GM12878 (cell line): ENCODE results near the gene PCED1B. TPM values are rescaled to one million over a fixed set of nuclear protein-coding genes. Genes with fewer than 3 reads are reported as not detected.

Experiments used
- ATAC-seq: fragments of 200-7000 bp; cut with Tn5 transposase; 3 replicates; pipeline ENCODE4 v1.9.1; 2020; ENCODE audit warnings: mild to moderate bottlenecking, moderate library complexity
- BruUV-seq: library from RNA; stranded (reverse); fragments of 400-500 nt; replicated peaks from 2 replicates; lab custom pipeline; 2021; lab: Mats Ljungman, UMichigan
- CTCF ChIA-PET: fragments of 300-600 bp; sonication (Branson Sonifier 250); formaldehyde crosslinking; extraction: SDS; loops from one replicate; lab custom pipeline; 2021; ENCODE audit warnings: inconsistent platforms; lab: Yijun Ruan, JAX
- POLR2A ChIA-PET: fragments of 350-600 bp; formaldehyde crosslinking; extraction: SDS; loops from one replicate; lab custom pipeline; 2021; ENCODE audit warnings: inconsistent platforms; lab: Charles Lee
- RAD21 ChIA-PET: fragments of 300-600 bp; sonication (Branson Sonifier 250); formaldehyde crosslinking; loops from one replicate; lab custom pipeline; 2023; ENCODE audit warnings: antibody characterized with exemption; ENCODE audit not compliant: unreplicated experiment; lab: Charles Lee
- SMC1A ChIA-PET: fragments of 300-600 bp; sonication (Branson Sonifier 250); formaldehyde crosslinking; loops from one replicate; lab custom pipeline; 2023; ENCODE audit not compliant: unreplicated experiment, uncharacterized antibody; lab: Charles Lee
- DNase-seq: peaks from one replicate; pipeline ENCODE4 v3.0.0-alpha.2; 2011; ENCODE audit warnings: low read depth, low spot score
- FAIRE-seq: peaks from 3 replicates; lab custom pipeline; 2011; peaks lifted over from hg19 to GRCh38; lab: Jason Lieb, UNC
- H2AFZ ChIP-seq: 2 replicates; pipeline ENCODE4 v1.6.0; 2011; ENCODE audit warnings: low read depth, low read length, control low read depth; ENCODE audit not compliant: control insufficient read depth
- H3K27ac ChIP-seq: 2 replicates; pipeline ENCODE4 v1.5.1; 2011; ENCODE audit warnings: control low read depth; ENCODE audit not compliant: control insufficient read depth, insufficient read depth
- H3K27me3 ChIP-seq, 2 experiments: replicated peaks in 1 of 2; 2 replicates each; pipeline versions ENCODE4 v1.6.0 to v1.6.1; 2011; ENCODE audit warnings: low read length in 1 of 2; ENCODE audit not compliant: control insufficient read depth in 2 of 2, insufficient read depth in 2 of 2
- H3K36me3 ChIP-seq, 2 experiments: 2 replicates each; pipeline ENCODE4 v1.5.1; 2011; ENCODE audit warnings: low read length in 1 of 2; ENCODE audit not compliant: control insufficient read depth in 2 of 2, insufficient read depth in 2 of 2
- H3K4me1 ChIP-seq: 2 replicates; pipeline ENCODE4 v1.6.1; 2011; ENCODE audit warnings: mild to moderate bottlenecking, low read length, moderate library complexity, mixed read lengths; ENCODE audit not compliant: control insufficient read depth, insufficient read depth
- H3K4me2 ChIP-seq: 2 replicates; pipeline ENCODE4 v1.6.0; 2011; ENCODE audit warnings: control low read depth; ENCODE audit not compliant: control insufficient read depth, insufficient read depth
- H3K4me3 ChIP-seq: fragments of 200-600 bp; sonication (generic); 2 replicates; pipeline ENCODE4 v1.5.1; 2016
- H3K79me2 ChIP-seq: 2 replicates; pipeline ENCODE4 v1.6.0; 2011; ENCODE audit warnings: low read length; ENCODE audit not compliant: control insufficient read depth, insufficient read depth
- H3K9ac ChIP-seq: 2 replicates; pipeline ENCODE4 v1.8.0; 2011; ENCODE audit warnings: low read length, control low read depth, mixed read lengths; ENCODE audit not compliant: control insufficient read depth, insufficient read depth
- H3K9me3 ChIP-seq: replicated peaks from 3 replicates; pipeline ENCODE4 v1.5.1; 2011; ENCODE audit warnings: mild to moderate bottlenecking, low read length; ENCODE audit not compliant: control insufficient read depth, insufficient read depth
- H4K20me1 ChIP-seq: 2 replicates; pipeline ENCODE4 v1.6.0; 2011; ENCODE audit not compliant: control insufficient read depth, insufficient read depth
- CEBPB ChIP-seq, 2 experiments: fragments of 150-350 bp in 1 of 2; IDR thresholded peaks; 2 replicates each; pipeline ENCODE4 v1.6.1; 2012 to 2014; ENCODE audit warnings: low read depth in 2 of 2, low read length in 2 of 2, borderline replicate concordance in 1 of 2, inconsistent platforms in 1 of 2
- HDAC6 ChIP-seq: fragments of 200-600 bp; sonication (generic); IDR thresholded peaks from one replicate; pipeline ENCODE4 v1.8.0; 2017; ENCODE audit warnings: antibody characterized with exemption; ENCODE audit not compliant: unreplicated experiment
- IKZF2 ChIP-seq, 2 experiments: fragments of 450-650 bp; IDR thresholded peaks; 2 replicates each; pipeline ENCODE4 v1.6.1; 2017; ENCODE audit warnings: mild to moderate bottlenecking in 2 of 2, moderate library complexity in 2 of 2
- MEF2A ChIP-seq: IDR thresholded peaks from 2 replicates; pipeline ENCODE4 v1.6.1; 2011; ENCODE audit warnings: low read depth, mild to moderate bottlenecking, low read length, moderate library complexity; ENCODE audit not compliant: insufficient read depth
- MTA2 ChIP-seq: fragments of 450-650 bp; IDR thresholded peaks from 2 replicates; pipeline ENCODE4 v1.6.1; 2016; ENCODE audit warnings: low read depth, mild to moderate bottlenecking, moderate library complexity
- NR2C1 ChIP-seq: fragments of 450-650 bp; IDR thresholded peaks from 2 replicates; pipeline ENCODE4 v1.6.1; 2017; ENCODE audit warnings: antibody characterized with exemption, mild to moderate bottlenecking, moderate library complexity
- NR2C2 ChIP-seq: IDR thresholded peaks from 2 replicates; pipeline ENCODE4 v1.6.1; 2011; ENCODE audit warnings: borderline replicate concordance, low read depth; ENCODE audit not compliant: control insufficient read depth, insufficient read length
- POU2F2 ChIP-seq: IDR thresholded peaks from 3 replicates; pipeline ENCODE4 v1.6.1; 2011; ENCODE audit warnings: low read depth, mild to moderate bottlenecking, low read length, borderline replicate concordance
- RAD51 ChIP-seq: fragments of 450-650 bp; IDR thresholded peaks from 2 replicates; pipeline ENCODE4 v1.6.1; 2016; ENCODE audit warnings: moderate library complexity, mild to moderate bottlenecking, inconsistent platforms
- SRF ChIP-seq, 2 experiments: IDR thresholded peaks; 2 replicates each; pipeline ENCODE4 v1.6.1; 2011; ENCODE audit warnings: low read depth in 2 of 2, low read length in 2 of 2, mild to moderate bottlenecking in 1 of 2, moderate library complexity in 1 of 2
- STAT1 ChIP-seq: fragments of 450-650 bp; conservative IDR thresholded peaks from 2 replicates; pipeline ENCODE4 v1.6.1; 2014; ENCODE audit warnings: antibody characterized with exemption, mild to moderate bottlenecking
- ZZZ3 ChIP-seq: IDR thresholded peaks from 2 replicates; pipeline ENCODE4 v1.6.1; 2011; ENCODE audit warnings: low read depth; ENCODE audit not compliant: control insufficient read depth, insufficient read length
- WGBS: methylation state at CpG from one replicate; pipeline ENCODE4 v1.1.6; 2016; ENCODE audit warnings: low lambda C conversion rate; ENCODE audit not compliant: insufficient replicate concordance, insufficient coverage; ENCODE audit errors: missing lambda C conversion rate; 5-methylcytosine and 5-hydroxymethylcytosine counted together
- in situ Hi-C: fragments of 300-500 bp; cut with MboI; formaldehyde crosslinking; loops from 9 replicates; pipeline ENCODE4 v1.14.3; 2018; ENCODE audit warnings: mixed read lengths
- intact Hi-C: fragments of 100-400 bp; cut with micrococcal nuclease; formaldehyde crosslinking; loops from one replicate; pipeline ENCODE4 v1.14.2; 2022; ENCODE audit not compliant: unreplicated experiment
- polyA plus RNA-seq, 11 experiments: library from polyadenylated mRNA; depleted of rRNA in 4 of 11; unstranded in 6 of 11; stranded (reverse) in 5 of 11; fragments of >200 nt; fragmentation: Nextera tagmentation in 4 of 11; fragmentation: Illumina TruSeq in 1 of 11; extraction: Ambion mirVana in 4 of 11; extraction: Trizol in 1 of 11; gene quantifications; 1 replicate in 1 of 11; 2 replicates in 10 of 11; pipeline versions ENCODE4 v1.2.1 to v1.2.3, GENCODE V29; 2011 to 2016; ENCODE audit warnings: inconsistent platforms in 2 of 11, missing spikeins in 2 of 11, low read depth in 1 of 11
- total RNA-seq, 4 experiments: library from RNA; depleted of rRNA in 3 of 4; stranded (reverse); fragments of >200 nt in 3 of 4; fragmentation: Illumina TruSeq in 1 of 4; extraction: Trizol in 1 of 4; gene quantifications; 2 replicates each; pipeline versions ENCODE4 v1.2.1 to v1.2.3, GENCODE V29; 2013 to 2021
- TF ChIP-seq, protein P1 (sequence below): IDR thresholded peaks from 2 replicates; pipeline ENCODE4 v1.6.1; 2011; ENCODE audit warnings: borderline replicate concordance, low read depth, mild to moderate bottlenecking, moderate library complexity, low read length; ENCODE audit not compliant: insufficient read depth, poor library complexity, severe bottlenecking
- TF ChIP-seq, protein P2 (sequence below): fragments of 450-650 bp; IDR thresholded peaks from 2 replicates; pipeline ENCODE4 v1.6.1; 2016; ENCODE audit warnings: mild to moderate bottlenecking, moderate library complexity, borderline replicate concordance

PCED1B gene
- total and polyA plus RNA-seq, 10 of the 15 experiments (the other 5 are each of a cell fraction or from before 2014, with no cell fraction given) = 0.80 to 8.8 (median 3.0) TPM

DNA sequence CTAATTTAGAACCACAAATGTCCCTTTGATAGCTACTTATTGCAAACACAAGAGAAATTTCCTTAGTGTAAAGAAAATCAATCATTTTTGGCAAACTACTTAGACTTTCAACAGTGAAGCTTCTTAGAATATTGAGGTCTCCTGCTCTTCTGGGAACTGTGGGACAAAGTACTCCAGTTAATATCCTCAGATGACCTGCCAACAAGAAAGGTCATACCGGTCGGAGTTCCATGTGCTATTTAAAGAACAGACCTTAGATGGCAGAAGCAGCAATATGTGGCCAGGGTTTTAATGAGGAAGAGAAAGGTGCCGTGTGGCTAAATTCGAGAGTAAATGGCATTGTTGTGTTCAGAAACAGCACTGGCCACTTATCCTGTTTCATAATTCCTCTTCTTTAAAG is 115.1 kb downstream of the PCED1B start:
- BruUV-seq = no TSS peak
- WGBS = 8% methylated on average over 4 of the region's 4 CpGs
- no peak overlapping the region for H2AFZ ChIP-seq
- TF ChIP-seq NR2C1 = 0 out of 2 replicates have a peak, but pooled peaks have one; percentile 20
- no peak for TF ChIP-seq HDAC6
- TF ChIP-seq STAT1 = no peak
- TF ChIP-seq POU2F2 = no peak
- TF ChIP-seq, protein P1, sequence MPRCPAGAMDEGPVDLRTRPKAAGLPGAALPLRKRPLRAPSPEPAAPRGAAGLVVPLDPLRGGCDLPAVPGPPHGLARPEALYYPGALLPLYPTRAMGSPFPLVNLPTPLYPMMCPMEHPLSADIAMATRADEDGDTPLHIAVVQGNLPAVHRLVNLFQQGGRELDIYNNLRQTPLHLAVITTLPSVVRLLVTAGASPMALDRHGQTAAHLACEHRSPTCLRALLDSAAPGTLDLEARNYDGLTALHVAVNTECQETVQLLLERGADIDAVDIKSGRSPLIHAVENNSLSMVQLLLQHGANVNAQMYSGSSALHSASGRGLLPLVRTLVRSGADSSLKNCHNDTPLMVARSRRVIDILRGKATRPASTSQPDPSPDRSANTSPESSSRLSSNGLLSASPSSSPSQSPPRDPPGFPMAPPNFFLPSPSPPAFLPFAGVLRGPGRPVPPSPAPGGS = no peak
- no peak for TF ChIP-seq ZZZ3
- TF ChIP-seq, protein P2, sequence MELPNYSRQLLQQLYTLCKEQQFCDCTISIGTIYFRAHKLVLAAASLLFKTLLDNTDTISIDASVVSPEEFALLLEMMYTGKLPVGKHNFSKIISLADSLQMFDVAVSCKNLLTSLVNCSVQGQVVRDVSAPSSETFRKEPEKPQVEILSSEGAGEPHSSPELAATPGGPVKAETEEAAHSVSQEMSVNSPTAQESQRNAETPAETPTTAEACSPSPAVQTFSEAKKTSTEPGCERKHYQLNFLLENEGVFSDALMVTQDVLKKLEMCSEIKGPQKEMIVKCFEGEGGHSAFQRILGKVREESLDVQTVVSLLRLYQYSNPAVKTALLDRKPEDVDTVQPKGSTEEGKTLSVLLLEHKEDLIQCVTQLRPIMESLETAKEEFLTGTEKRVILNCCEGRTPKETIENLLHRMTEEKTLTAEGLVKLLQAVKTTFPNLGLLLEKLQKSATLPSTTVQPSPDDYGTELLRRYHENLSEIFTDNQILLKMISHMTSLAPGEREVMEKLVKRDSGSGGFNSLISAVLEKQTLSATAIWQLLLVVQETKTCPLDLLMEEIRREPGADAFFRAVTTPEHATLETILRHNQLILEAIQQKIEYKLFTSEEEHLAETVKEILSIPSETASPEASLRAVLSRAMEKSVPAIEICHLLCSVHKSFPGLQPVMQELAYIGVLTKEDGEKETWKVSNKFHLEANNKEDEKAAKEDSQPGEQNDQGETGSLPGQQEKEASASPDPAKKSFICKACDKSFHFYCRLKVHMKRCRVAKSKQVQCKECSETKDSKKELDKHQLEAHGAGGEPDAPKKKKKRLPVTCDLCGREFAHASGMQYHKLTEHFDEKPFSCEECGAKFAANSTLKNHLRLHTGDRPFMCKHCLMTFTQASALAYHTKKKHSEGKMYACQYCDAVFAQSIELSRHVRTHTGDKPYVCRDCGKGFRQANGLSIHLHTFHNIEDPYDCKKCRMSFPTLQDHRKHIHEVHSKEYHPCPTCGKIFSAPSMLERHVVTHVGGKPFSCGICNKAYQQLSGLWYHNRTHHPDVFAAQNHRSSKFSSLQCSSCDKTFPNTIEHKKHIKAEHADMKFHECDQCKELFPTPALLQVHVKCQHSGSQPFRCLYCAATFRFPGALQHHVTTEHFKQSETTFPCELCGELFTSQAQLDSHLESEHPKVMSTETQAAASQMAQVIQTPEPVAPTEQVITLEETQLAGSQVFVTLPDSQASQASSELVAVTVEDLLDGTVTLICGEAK = no peak
- no peak for TF ChIP-seq RAD51
- no peak for TF ChIP-seq CEBPB (IDR thresholded peaks at IDR 0.05; ENCODE audit: borderline replicate concordance in 1 of 2, low read depth in 2 of 2, low read length in 2 of 2)
- TF ChIP-seq MEF2A = no peak
- TF ChIP-seq SRF (IDR thresholded peaks at IDR 0.05; ENCODE audit: low read depth in 2 of 2, low read length in 2 of 2) = no peak
- TF ChIP-seq MTA2 = peak; percentile 51; the same call in 1 of the 2 replicates
- no peak for TF ChIP-seq NR2C2
- peak; percentile 14 to 21; a peak in 2 of 4 replicates for TF ChIP-seq IKZF2 (IDR thresholded peaks at IDR 0.05)

More for the DNA sequence above, 115.1 kb downstream of the PCED1B start:
- DNase-seq = no peak
- no peaks in the 10 kb centered on the region for H3K79me2 ChIP-seq
- CTCF ChIA-PET = interaction anchor here (0.6 to 3.5 kb wide), 6 partner anchors 13 to 123 kb away, joined by 3 to 15 read pairs (median 4); no protein-coding TSS in a partner anchor
- H3K27ac ChIP-seq = no peak overlapping the region
- no peak for FAIRE-seq
- H3K36me3 ChIP-seq = no peaks in the 10 kb centered on the region
- in situ Hi-C loops (no loop called here), intact Hi-C loops (no loop called here)
- peak; percentile 65 for ATAC-seq
- no peak overlapping the region for H3K4me3 ChIP-seq
- peak overlapping the region; percentile 2; the same call in 1 of the 2 replicates for H3K4me2 ChIP-seq
- POLR2A ChIA-PET = interaction anchor here (1.2 to 1.7 kb wide), 2 partner anchors 11 to 13 kb away, joined by 3 to 7 read pairs; no protein-coding TSS in a partner anchor
- SMC1A ChIA-PET = interaction anchor here (1.0 to 4.1 kb wide), 4 partner anchors 12 to 46 kb away, joined by 3 to 32 read pairs (median 6); no protein-coding TSS in a partner anchor
- RAD21 ChIA-PET = interaction anchor here (1.3 to 3.1 kb wide), 2 partner anchors 13 to 23 kb away, joined by 4 to 20 read pairs; no protein-coding TSS in a partner anchor
- H3K27me3 ChIP-seq = no peaks in the 10 kb centered on the region
- no peaks in the 10 kb centered on the region for H4K20me1 ChIP-seq
- H3K9ac ChIP-seq = no peak overlapping the region
- H3K4me1 ChIP-seq = peaks cover 19% of the 10 kb centered on the region
- no peaks in the 10 kb centered on the region for H3K9me3 ChIP-seq
